Tongue (tissue), 2 donors: ENCODE results near the gene NUDT6. TPM values are rescaled to one million over a fixed set of nuclear protein-coding genes. Genes with fewer than 3 reads are reported as not detected.
A peak's percentile ranks its signal among the peaks of the same experiment; 100 is the strongest.
"Not testable (repeated sequence)": the region's sequence is repeated elsewhere in the genome, so short reads cannot be mapped to it uniquely, and the experiment has no call there.

ENCODE experiments used
- DNase-seq: peaks from one replicate; pipeline ENCODE4 v3.0.0-alpha.2; 2015
- total RNA-seq: library from RNA; depleted of rRNA; stranded (reverse); fragments of >200 nt; gene quantifications from one replicate; pipeline ENCODE4 v1.2.3, GENCODE V29; 2014

The NUDT6 gene
- total RNA-seq = 9.7 TPM

- peak; percentile 85 for DNase-seq
Measured at GRCh38 chr4:122921971-122922876, at the start of gene NUDT6. TSS of gene NUDT6 (minus strand) at chr4:122922597. CDS start at chr4:122922572, 25 bp downstream.

- DNase-seq = no peak
Measured at GRCh38 chr4:122968227-122968812, 45.9 kb upstream of the NUDT6 start.

GRCh38 chr4:122967231-122967630 lies 44.8 kb upstream of the NUDT6 start:
- DNase-seq = no peak

GRCh38 chr4:122966201-122966600 lies 43.8 kb upstream of the NUDT6 start:
- DNase-seq = no peak

GRCh38 chr4:122963216-122963615 lies 40.8 kb upstream of the NUDT6 start:
- DNase-seq = no peak

- no peak for DNase-seq
Measured at GRCh38 chr4:122960611-122961000, 38.2 kb upstream of the NUDT6 start.

- no peak for DNase-seq
Measured at GRCh38 chr4:122959981-122960610, 37.7 kb upstream of the NUDT6 start.

GRCh38 chr4:122959441-122959840 lies 37.0 kb upstream of the NUDT6 start:
- no peak for DNase-seq

GRCh38 chr4:122958505-122958904 lies 36.1 kb upstream of the NUDT6 start:
- no peak for DNase-seq

GRCh38 chr4:122953924-122954323 lies 31.5 kb upstream of the NUDT6 start:
- DNase-seq = no peak

GRCh38 chr4:122952028-122952427 lies 29.6 kb upstream of the NUDT6 start:
- DNase-seq = no peak

- DNase-seq = no peak
Measured at GRCh38 chr4:122948671-122949070, 26.3 kb upstream of the NUDT6 start.

- DNase-seq = no peak
Measured at GRCh38 chr4:122946142-122946541, 23.7 kb upstream of the NUDT6 start.

- not testable (repeated sequence) for DNase-seq
Measured at GRCh38 chr4:122945136-122945535, 22.7 kb upstream of the NUDT6 start.

GRCh38 chr4:122932763-122933162 lies 10.4 kb upstream of the NUDT6 start:
- DNase-seq = no peak

- peak; percentile 41 for DNase-seq
Measured at GRCh38 chr4:122930862-122931261, 8.5 kb upstream of the NUDT6 start.

GRCh38 chr4:122928930-122929329 lies 6.5 kb upstream of the NUDT6 start:
- DNase-seq = no peak

GRCh38 chr4:122922877-122923511 lies 597 bp upstream of the NUDT6 start:
- DNase-seq = peak; percentile 96

- DNase-seq = no peak
Measured at GRCh38 chr4:122921300-122921699, 1.1 kb downstream of the NUDT6 start.

- no peak for DNase-seq
Measured at GRCh38 chr4:122920473-122920872, 1.9 kb downstream of the NUDT6 start.

GRCh38 chr4:122917731-122918130 lies 4.7 kb downstream of the NUDT6 start:
- DNase-seq = no peak

GRCh38 chr4:122914938-122915337 lies 7.5 kb downstream of the NUDT6 start:
- no peak for DNase-seq
